Measurements from ENCODE around the gene ZNF75A.
A peak's percentile ranks its signal among the peaks of the same experiment; 100 is the strongest.

The ZNF75A gene

GRCh38 chr16:3289998-3290673, 15.2 kb upstream of the ZNF75A start:
- DNase-seq (ENCODE audit: low read depth in 3 of 3): no peak

DNA sequence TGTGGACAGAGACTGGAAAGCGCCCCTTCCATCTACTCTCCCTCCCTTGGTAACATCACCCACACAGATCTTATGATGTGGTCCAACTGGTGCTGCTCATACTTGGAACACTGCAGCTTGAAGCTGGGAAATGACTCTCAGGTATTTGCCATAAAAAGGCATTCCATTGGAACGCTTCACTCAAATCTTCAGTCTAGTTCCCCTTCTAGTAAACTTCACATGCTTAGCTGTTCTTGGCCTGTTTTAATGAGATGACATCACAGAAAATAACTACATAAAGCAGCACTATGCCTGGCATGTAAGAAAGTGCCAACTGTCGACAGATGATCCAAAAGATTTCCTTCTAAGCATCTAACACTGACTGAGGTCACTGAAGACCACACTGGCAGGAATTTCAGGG, 12.7 kb upstream of the ZNF75A start:
- DNase-seq (ENCODE audit: low read depth in 3 of 3): no peak

DNA sequence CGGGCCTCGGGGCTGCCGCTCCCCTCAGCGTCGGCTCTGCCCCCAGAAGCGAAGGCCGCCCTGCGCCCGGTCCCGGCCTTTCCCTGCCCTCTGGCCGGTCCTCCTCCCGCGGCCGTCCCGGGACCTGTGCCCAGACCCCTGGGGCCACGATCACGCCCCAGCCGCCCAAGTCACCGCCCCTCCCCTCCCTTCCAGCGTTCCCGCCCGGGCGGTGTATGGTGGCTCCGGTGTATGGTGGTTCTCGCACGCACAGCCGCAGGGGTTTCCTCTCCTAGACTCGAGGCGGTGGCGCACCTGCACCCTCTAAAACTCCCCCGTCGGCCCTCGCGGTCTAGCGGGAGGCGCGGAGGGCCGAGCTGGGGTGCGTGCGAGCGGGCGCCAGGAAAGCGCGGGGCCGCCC, 10.1 kb upstream of the ZNF75A start:
- DNase-seq (ENCODE audit: low read depth in 3 of 3): no peak

- no peak for DNase-seq (ENCODE audit: low read depth in 3 of 3)
Measured at GRCh38 chr16:3295783-3296182, 9.5 kb upstream of the ZNF75A start.

- DNase-seq (ENCODE audit: low read depth in 3 of 3): no peak
Measured at GRCh38 chr16:3304370-3304769, 927 bp upstream of the ZNF75A start.

GRCh38 chr16:3306078-3306477, 781 bp downstream of the ZNF75A start:
- DNase-seq (ENCODE audit: low read depth in 3 of 3): no peak

DNA sequence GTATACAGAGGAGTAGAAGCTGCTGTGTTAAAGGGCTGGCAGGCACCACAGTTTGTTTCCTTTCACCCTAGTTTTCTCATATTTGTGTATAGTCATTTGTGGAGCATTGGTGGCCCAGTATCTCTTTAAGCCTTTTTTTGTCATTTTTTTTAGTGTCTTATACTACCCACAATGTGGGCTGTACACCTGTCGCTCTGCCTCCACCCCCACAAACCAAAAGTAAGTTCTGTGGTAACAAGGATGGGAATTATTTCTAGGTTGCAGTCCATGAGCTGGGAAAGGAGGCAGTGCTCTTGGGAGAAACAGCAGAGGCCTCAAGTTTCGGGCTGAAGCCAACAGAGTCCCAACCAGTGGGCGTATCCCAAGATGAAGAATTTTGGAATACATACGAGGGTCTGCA, 6.2 kb downstream of the ZNF75A start:
- DNase-seq (ENCODE audit: low read depth in 3 of 3): no peak

DNA sequence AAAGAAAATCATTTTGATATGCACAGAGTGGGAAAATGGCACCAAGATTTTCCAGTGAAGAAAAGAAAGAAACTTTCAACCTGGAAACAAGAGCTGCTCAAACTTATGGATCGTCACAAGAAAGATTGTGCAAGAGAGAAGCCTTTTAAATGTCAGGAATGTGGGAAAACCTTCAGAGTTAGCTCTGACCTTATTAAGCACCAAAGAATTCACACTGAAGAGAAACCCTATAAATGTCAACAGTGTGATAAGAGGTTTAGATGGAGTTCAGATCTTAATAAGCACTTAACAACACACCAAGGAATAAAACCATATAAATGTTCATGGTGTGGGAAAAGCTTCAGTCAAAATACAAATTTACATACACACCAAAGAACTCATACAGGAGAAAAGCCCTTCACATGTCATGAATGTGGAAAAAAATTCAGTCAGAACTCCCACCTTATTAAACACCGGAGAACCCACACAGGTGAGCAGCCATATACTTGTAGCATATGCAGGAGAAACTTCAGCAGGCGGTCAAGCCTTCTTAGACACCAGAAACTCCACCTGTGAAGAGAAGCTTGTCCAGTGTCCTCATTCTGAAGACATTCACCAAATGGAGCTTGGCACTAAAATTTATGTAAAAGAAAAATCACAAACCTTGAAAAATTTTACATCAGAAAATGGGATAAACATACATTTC, 12.2 kb downstream of the ZNF75A start:
- DNase-seq (ENCODE audit: low read depth in 3 of 3): no peak

DNA sequence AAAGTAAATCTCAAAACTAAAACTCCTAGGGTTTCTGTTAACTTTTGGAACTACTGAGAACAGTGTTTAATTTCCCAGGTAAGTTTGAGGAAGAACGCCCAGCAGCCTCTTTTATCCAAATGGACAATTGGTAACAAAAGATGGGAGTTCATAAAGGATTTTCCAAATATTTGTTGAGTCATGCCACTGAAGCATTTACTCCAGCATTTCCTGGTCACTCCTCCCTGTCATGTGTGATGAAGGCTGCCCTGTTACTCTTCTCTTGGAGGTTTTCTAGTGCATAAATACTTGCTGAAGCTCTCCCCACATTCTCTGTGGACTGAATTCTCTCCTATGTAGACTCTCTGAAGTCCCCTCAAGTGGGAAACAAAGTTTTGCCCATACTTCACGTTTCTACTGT, 16.5 kb downstream of the ZNF75A start:
- no peak for DNase-seq (ENCODE audit: low read depth in 3 of 3)

GRCh38 chr16:3327514-3327913, 22.2 kb downstream of the ZNF75A start:
- DNase-seq (ENCODE audit: low read depth in 3 of 3): no peak

- DNase-seq (ENCODE audit: low read depth in 3 of 3): no peak
Measured at GRCh38 chr16:3328104-3328503, 22.8 kb downstream of the ZNF75A start.

DNA sequence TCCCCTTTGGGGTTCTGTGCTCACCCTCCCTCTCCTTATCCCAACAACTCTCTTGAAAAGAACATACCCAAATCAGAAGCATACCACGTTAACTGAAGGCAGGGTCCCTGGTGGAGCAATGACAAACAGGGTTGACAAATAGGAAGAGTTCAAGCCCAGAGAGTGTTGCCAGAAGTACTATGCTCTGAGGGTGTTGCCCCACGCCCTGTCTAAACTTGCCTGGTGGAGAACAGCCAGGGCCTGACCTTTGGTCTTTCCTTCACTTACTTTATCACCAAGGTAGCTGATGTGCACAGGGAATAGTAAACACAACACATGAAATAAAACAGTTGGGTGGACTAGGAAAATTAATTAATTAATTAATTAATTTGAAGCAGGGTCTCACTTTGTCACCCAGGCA, 23.3 kb downstream of the ZNF75A start:
- DNase-seq (ENCODE audit: low read depth in 3 of 3): no peak

DNA sequence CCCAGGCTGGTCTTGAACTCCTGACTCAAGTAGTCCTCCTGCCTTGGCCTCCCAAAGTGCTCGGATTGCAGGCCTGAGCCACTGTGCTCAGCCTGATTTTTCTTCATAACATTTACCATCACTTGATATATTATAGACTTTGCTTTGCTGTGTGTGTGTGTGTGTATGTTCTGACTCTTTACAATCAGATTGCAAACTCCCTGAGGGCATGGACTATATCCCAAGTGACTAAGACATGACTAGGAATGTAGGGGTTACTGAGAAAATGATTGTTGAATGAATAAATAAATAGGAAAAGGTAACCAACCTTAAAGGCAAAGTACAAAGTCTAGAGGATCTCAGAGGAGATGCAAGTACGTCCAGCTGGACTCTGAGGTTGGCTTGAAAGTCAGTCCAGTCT, 40.7 kb downstream of the ZNF75A start:
- no peak for DNase-seq (ENCODE audit: low read depth in 3 of 3)

GRCh38 chr16:3347586-3347985, 42.3 kb downstream of the ZNF75A start:
- DNase-seq (ENCODE audit: low read depth in 3 of 3): no peak

- DNase-seq (ENCODE audit: low read depth in 3 of 3): no peak
Measured at GRCh38 chr16:3348547-3349167, 43.4 kb downstream of the ZNF75A start.

GRCh38 chr16:3349175-3349574, 43.9 kb downstream of the ZNF75A start:
- no peak for DNase-seq (ENCODE audit: low read depth in 3 of 3)

DNA sequence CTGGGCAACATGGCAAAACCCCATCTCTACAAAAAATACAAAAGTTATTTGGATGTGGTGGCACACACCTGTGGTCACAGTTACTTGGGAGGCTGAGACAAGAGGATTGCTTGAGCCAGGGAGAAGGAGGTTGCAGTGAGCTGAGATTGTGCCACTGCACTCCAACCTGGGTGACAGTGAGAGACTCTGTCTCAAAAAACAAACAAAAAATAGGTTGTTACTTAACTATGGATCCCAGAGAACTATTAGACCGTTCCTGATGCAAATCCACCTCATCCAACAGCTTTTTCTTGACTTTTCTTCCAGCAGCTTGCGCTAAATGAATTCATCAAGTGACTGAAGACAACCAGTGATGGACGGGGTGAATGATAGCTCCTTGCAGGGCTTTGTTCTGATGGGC, 50.3 kb downstream of the ZNF75A start, which contains the start of gene OR2C1:
TSS of gene OR2C1 (plus strand) at position 301 of the 400 bp plus-strand sequence. CDS start at position 353, 52 bp downstream.
- DNase-seq (ENCODE audit: low read depth in 3 of 3): no peak

- no peak for DNase-seq (ENCODE audit: low read depth in 3 of 3)
Measured at GRCh38 chr16:3356118-3356517, 50.8 kb downstream of the ZNF75A start.

- no peak for DNase-seq (ENCODE audit: low read depth in 3 of 3)
Measured at GRCh38 chr16:3358871-3359270, 53.6 kb downstream of the ZNF75A start.

- DNase-seq (ENCODE audit: low read depth in 3 of 3): no peak
Measured at GRCh38 chr16:3362931-3363330, 57.6 kb downstream of the ZNF75A start.

DNA sequence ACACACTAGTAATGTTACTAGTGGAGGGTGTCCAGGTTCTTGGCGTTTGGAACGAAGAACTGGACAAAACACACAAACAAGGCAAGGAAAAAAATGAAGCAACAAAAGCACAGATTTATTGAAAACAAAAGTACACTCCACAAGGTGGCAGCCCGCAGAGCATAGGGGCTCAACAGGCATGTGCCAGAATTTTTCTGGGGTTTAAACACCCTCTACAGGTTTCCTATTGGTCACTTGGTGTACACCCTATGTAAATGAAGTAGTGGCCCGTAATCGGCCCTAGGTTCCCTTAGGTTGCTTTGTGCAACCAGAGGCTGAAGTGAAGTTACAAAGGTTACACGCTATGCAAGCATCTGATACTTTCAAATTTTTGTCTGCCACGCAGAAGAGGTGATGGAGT, 58.5 kb downstream of the ZNF75A start:
- DNase-seq (ENCODE audit: low read depth in 3 of 3): no peak

GRCh38 chr16:3364774-3365427, 59.6 kb downstream of the ZNF75A start:
- peak; percentile 60 to 73 (median 73) for DNase-seq (ENCODE audit: low read depth in 3 of 3)
